A673 (cell line): ENCODE results near the gene PTBP1. TPM values are rescaled to one million over a fixed set of nuclear protein-coding genes. Genes with fewer than 3 reads are reported as not detected.

ENCODE experiments used
- BruUV-seq: library from RNA; stranded (reverse); fragments of 400-500 nt; replicated peaks from 2 replicates; lab custom pipeline; 2021; lab: Mats Ljungman, UMichigan
- CTCF ChIA-PET: fragments of 300-600 bp; sonication (Branson Sonifier 250); formaldehyde crosslinking; loops from one replicate; lab custom pipeline; 2022; ENCODE audit warnings: antibody characterized with exemption; lab: Charles Lee
- POLR2A ChIA-PET: fragments of 300-600 bp; sonication (Branson Sonifier 250); formaldehyde crosslinking; loops from one replicate; lab custom pipeline; 2022; ENCODE audit warnings: antibody characterized with exemption; ENCODE audit not compliant: low non-redundant PET; lab: Charles Lee
- DNase-seq: peaks from one replicate; pipeline ENCODE4 v3.0.0-alpha.2; 2015; ENCODE audit warnings: low spot score
- H3K27ac ChIP-seq: fragments of 200-600 bp; sonication (generic); 2 replicates; pipeline ENCODE4 v1.5.1; 2016; ENCODE audit warnings: mixed run types, low read depth, mild to moderate bottlenecking, mixed read lengths, antibody characterized with exemption, low read length; ENCODE audit not compliant: poor library complexity, severe bottlenecking
- H3K27me3 ChIP-seq: fragments of 200-600 bp; sonication (generic); replicated peaks from 2 replicates; pipeline ENCODE4 v1.6.1; 2017; ENCODE audit warnings: mixed run types, low read depth, mild to moderate bottlenecking, mixed read lengths, antibody characterized with exemption, low read length; ENCODE audit not compliant: insufficient read depth, poor library complexity
- H3K36me3 ChIP-seq: fragments of 200-600 bp; sonication (generic); 2 replicates; pipeline ENCODE4 v1.6.1; 2016; ENCODE audit warnings: mixed run types, mild to moderate bottlenecking, mixed read lengths, antibody characterized with exemption, low read length; ENCODE audit not compliant: insufficient read depth, poor library complexity, severe bottlenecking
- H3K4me1 ChIP-seq: fragments of 200-600 bp; sonication (generic); 2 replicates; pipeline ENCODE4 v1.6.1; 2017; ENCODE audit warnings: mixed run types, mild to moderate bottlenecking, mixed read lengths, antibody characterized with exemption, low read length; ENCODE audit not compliant: insufficient read depth, poor library complexity, severe bottlenecking
- H3K4me3 ChIP-seq: fragments of 200-600 bp; sonication (generic); 2 replicates; pipeline ENCODE4 v1.5.1; 2016; ENCODE audit warnings: low read depth, mixed run types, mild to moderate bottlenecking, mixed read lengths, low read length; ENCODE audit not compliant: poor library complexity, severe bottlenecking
- H3K9me3 ChIP-seq: fragments of 200-600 bp; sonication (generic); 2 replicates; pipeline ENCODE4 v1.6.1; 2016; ENCODE audit warnings: mixed run types, low read depth, mild to moderate bottlenecking, mixed read lengths, antibody characterized with exemption, low read length; ENCODE audit not compliant: poor library complexity, severe bottlenecking
- CTCF ChIP-seq: fragments of 300-800, 200-600 bp; sonication (generic); conservative IDR thresholded peaks from 2 replicates; pipeline ENCODE4 v1.5.1; 2017; ENCODE audit warnings: low read depth, mild to moderate bottlenecking, antibody characterized with exemption, low read length, moderate library complexity, mixed read lengths
- EZH2 ChIP-seq: fragments of 200-600 bp; sonication (generic); IDR thresholded peaks from 2 replicates; pipeline ENCODE4 v1.6.1; 2017; ENCODE audit warnings: borderline replicate concordance, low read depth, mild to moderate bottlenecking, mixed read lengths, antibody characterized with exemption, low read length; ENCODE audit not compliant: poor library complexity, severe bottlenecking
- intact Hi-C: fragments of 100-400 bp; cut with micrococcal nuclease; formaldehyde crosslinking; loops from one replicate; pipeline ENCODE4 v1.10.0; 2022; ENCODE audit not compliant: unreplicated experiment
- total RNA-seq: library from RNA; stranded (reverse); gene quantifications from 2 replicates; pipeline ENCODE4 v1.2.3, GENCODE V29; 2021

PTBP1 gene
- total RNA-seq, 1 experiment from 2014 or later = 800 TPM

- POLR2A ChIA-PET = no interaction called here
- DNase-seq = no peak
- intact Hi-C loops = no loop called here
- H3K27me3 ChIP-seq = no peaks in the 10 kb centered on the region
- H3K4me3 ChIP-seq = no peak overlapping the region
- H3K36me3 ChIP-seq = peaks cover 68% of the 10 kb centered on the region
- H3K27ac ChIP-seq = peak overlapping the region; percentile 56
- BruUV-seq = TSS peak; percentile 56
- CTCF ChIA-PET = no interaction called here
- peaks cover 25% of the 10 kb centered on the region for H3K4me1 ChIP-seq
- TF ChIP-seq CTCF (no peak), EZH2 (no peak)
- H3K9me3 ChIP-seq = no peaks in the 10 kb centered on the region
These were observed 14.3 kb downstream of the PTBP1 start for GRCh38 chr19:811506-812048.

- Histone ChIP-seq H3K9me3 (no peaks in the 10 kb centered on the region), H3K27me3 (no peaks in the 10 kb centered on the region), H3K4me3 (no peak overlapping the region), H3K4me1 (peaks cover 18% of the 10 kb centered on the region), H3K36me3 (peaks cover 61% of the 10 kb centered on the region), H3K27ac (peak overlapping the region; percentile 56)
- no peak for DNase-seq
- ChIA-PET CTCF (no interaction called here), POLR2A (no interaction called here)
- no peak for TF ChIP-seq EZH2
- no peak for TF ChIP-seq CTCF
- no TSS peak for BruUV-seq
- intact Hi-C loops = no loop called here
These were observed 14.9 kb downstream of the PTBP1 start for GRCh38 chr19:812049-812746.

- BruUV-seq = no TSS peak
- Histone ChIP-seq H3K9me3 (no peaks in the 10 kb centered on the region), H3K4me3 (no peak overlapping the region), H3K27ac (no peak overlapping the region), H3K27me3 (no peaks in the 10 kb centered on the region), H3K4me1 (peaks cover 17% of the 10 kb centered on the region), H3K36me3 (peaks cover 56% of the 10 kb centered on the region)
- ChIA-PET CTCF (interaction anchor here (0.6 kb wide), 1 partner anchor 107 kb away, joined by 5 read pairs; no protein-coding TSS in a partner anchor), POLR2A (no interaction called here)
- DNase-seq = no peak
- TF ChIP-seq EZH2 (no peak), CTCF (no peak)
- intact Hi-C loops = no loop called here
These were observed 15.5 kb downstream of the PTBP1 start for GRCh38 chr19:812747-813218.
